K562 (cell line): ENCODE data around the gene TFCP2. TPM values are rescaled to one million over a fixed set of nuclear protein-coding genes. Genes with fewer than 3 reads are reported as not detected.

ENCODE experiments used
- CREB5 ChIP-seq: fragments of 250-450 bp; sonication (Bioruptor Pico); IDR thresholded peaks from 2 replicates; pipeline ENCODE4 v1.5.0; 2020; ENCODE audit warnings: mild to moderate bottlenecking
- HINFP ChIP-seq: fragments of 450-650 bp; conservative IDR thresholded peaks from 2 replicates; pipeline ENCODE4 v1.6.1; 2016; ENCODE audit warnings: missing genetic modification characterization, low read depth, mild to moderate bottlenecking, control low read depth, missing compliant biosample characterization
- NBN ChIP-seq: fragments of 450-650 bp; IDR thresholded peaks from 2 replicates; pipeline ENCODE4 v1.6.1; 2016; ENCODE audit warnings: low read depth, mild to moderate bottlenecking
- NR4A1 ChIP-seq, 2 experiments: fragments of 250-450 bp in 1 of 2; fragments of 450-650 bp in 1 of 2; sonication (Bioruptor Pico) in 1 of 2; IDR thresholded peaks; 2 replicates each; pipeline versions ENCODE4 v1.4.0 to v1.6.1; 2016 to 2020; ENCODE audit warnings: mild to moderate bottlenecking in 2 of 2, missing compliant biosample characterization in 1 of 2, missing genetic modification characterization in 1 of 2, moderate library complexity in 1 of 2
- RBM15 ChIP-seq: fragments of 200-400 bp; formaldehyde crosslinking; IDR thresholded peaks from 2 replicates; pipeline ENCODE4 v1.6.1; 2018; ENCODE audit warnings: mild to moderate bottlenecking, low read length, moderate library complexity; ENCODE audit not compliant: insufficient read depth
- RBM34 ChIP-seq: fragments of 200-400 bp; formaldehyde crosslinking; IDR thresholded peaks from 2 replicates; pipeline ENCODE4 v1.6.1; 2018; ENCODE audit warnings: low read length, borderline replicate concordance; ENCODE audit not compliant: insufficient read depth
- SREBF1 ChIP-seq: fragments of 150-350 bp; IDR thresholded peaks from 2 replicates; pipeline ENCODE4 v1.6.1; 2014; ENCODE audit warnings: antibody characterized with exemption, low read depth, low read length, borderline replicate concordance
- THAP12 ChIP-seq: fragments of 250-450 bp; sonication (Bioruptor Pico); IDR thresholded peaks from 2 replicates; pipeline ENCODE4 v1.9.0; 2021; ENCODE audit warnings: mild to moderate bottlenecking, inconsistent platforms
- TSC22D4 ChIP-seq: fragments of 450-650 bp; IDR thresholded peaks from 2 replicates; pipeline ENCODE4 v1.6.1; 2016; ENCODE audit warnings: missing genetic modification characterization, missing biosample characterization, control low read depth
- ZNF133 ChIP-seq: fragments of 250-450 bp; sonication (Bioruptor Pico); IDR thresholded peaks from 2 replicates; pipeline ENCODE4 v1.4.0; 2020; ENCODE audit warnings: mild to moderate bottlenecking
- ZNF134 ChIP-seq: fragments of 250-450 bp; sonication (Bioruptor Pico); conservative IDR thresholded peaks from 2 replicates; pipeline ENCODE4 v1.4.0; 2020
- ZNF224 ChIP-seq: sonication (generic); formaldehyde crosslinking; IDR thresholded peaks from 2 replicates; pipeline ENCODE4 v1.8.0; 2022; ENCODE audit warnings: mild to moderate bottlenecking, missing genetic modification reagents
- ZNF232 ChIP-seq: sonication (generic); formaldehyde crosslinking; IDR thresholded peaks from 2 replicates; pipeline ENCODE4 v1.8.0; 2022; ENCODE audit warnings: mild to moderate bottlenecking, missing genetic modification reagents
- ZNF347 ChIP-seq: fragments of 450-650 bp; formaldehyde crosslinking; IDR thresholded peaks from 2 replicates; pipeline ENCODE4 v1.4.0; 2020; ENCODE audit warnings: low read depth, mild to moderate bottlenecking, moderate library complexity
- polyA plus RNA-seq, 8 experiments: library from polyadenylated mRNA; depleted of rRNA in 4 of 8; stranded (reverse) in 5 of 8; unstranded in 3 of 8; fragments of >200 nt; fragmentation: Nextera tagmentation in 2 of 8; fragmentation: Illumina TruSeq in 1 of 8; extraction: Ambion mirVana in 2 of 8; extraction: Trizol in 1 of 8; gene quantifications; 2 replicates each; pipeline versions ENCODE4 v1.2.1 to v1.2.3, GENCODE V29; 2011 to 2014; ENCODE audit warnings: inconsistent platforms in 1 of 8, missing spikeins in 1 of 8
- total RNA-seq, 7 experiments: library from RNA; depleted of rRNA in 6 of 7; stranded (reverse); fragments of >200 nt in 6 of 7; fragmentation: Illumina TruSeq in 2 of 7; extraction: Trizol in 2 of 7; gene quantifications; 2 replicates each; pipeline versions ENCODE4 v1.2.1 to v1.2.3, GENCODE V29; 2011 to 2021; ENCODE audit warnings: low replicate concordance in 1 of 7

Gene TFCP2
- total and polyA plus RNA-seq, 9 of the 15 experiments (the other 6 are each of a cell fraction or from before 2014, with no cell fraction given) = 8.0 to 38.9 (median 19.3) TPM

GRCh38 chr12:51218607-51219161 lies 45.7 kb upstream of the TFCP2 start (continued):
- TF ChIP-seq ZNF347 (no peak), CREB5 (CRISPR knock-in tag) (no peak), NR4A1 (CRISPR knock-in tag; IDR thresholded peaks at IDR 0.05) (no peak), NR4A1 (tag; IDR thresholded peaks at IDR 0.05) (no peak), ZNF134 (CRISPR knock-in tag) (no peak), SREBF1 (no peak), ZNF232 (no peak), RBM15 (no peak), RBM34 (no peak), TSC22D4 (tag) (no peak), NBN (no peak), ZNF224 (CRISPR knock-in tag) (no peak), THAP12 (CRISPR knock-in tag) (no peak), HINFP (tag) (no peak), ZNF133 (CRISPR knock-in tag) (no peak)
